Medulla oblongata (tissue), 1 donor: ENCODE data around the gene RAE1.

Experiments
- DNase-seq: peaks from one replicate; pipeline ENCODE4 v3.0.0-alpha.2; 2015; ENCODE audit errors: extremely low spot score

RAE1 gene

GRCh38 chr20:57400231-57400701, 49.2 kb downstream of the RAE1 start:
- no peak for DNase-seq

GRCh38 chr20:57400821-57401564, 49.9 kb downstream of the RAE1 start:
- DNase-seq = no peak

GRCh38 chr20:57401565-57401918, 50.5 kb downstream of the RAE1 start:
- DNase-seq = no peak

GRCh38 chr20:57402206-57403125, 51.4 kb downstream of the RAE1 start:
- DNase-seq = no peak

- no peak for DNase-seq
Measured at GRCh38 chr20:57403216-57403615, 52.2 kb downstream of the RAE1 start.

- DNase-seq = no peak
Measured at GRCh38 chr20:57404006-57404405, 53.0 kb downstream of the RAE1 start.

- DNase-seq = no peak
Measured at GRCh38 chr20:57404419-57405072, 53.5 kb downstream of the RAE1 start.

GRCh38 chr20:57405236-57406016, 54.4 kb downstream of the RAE1 start:
- no peak for DNase-seq

GRCh38 chr20:57407541-57407956, 56.5 kb downstream of the RAE1 start:
- DNase-seq = no peak

- DNase-seq = no peak
Measured at GRCh38 chr20:57408131-57408530, 57.1 kb downstream of the RAE1 start.

- no peak for DNase-seq
Measured at GRCh38 chr20:57408536-57409233, 57.6 kb downstream of the RAE1 start.

GRCh38 chr20:57409316-57409671, 58.2 kb downstream of the RAE1 start:
- peak; percentile 26 for DNase-seq

GRCh38 chr20:57409672-57410397, 58.8 kb downstream of the RAE1 start:
- DNase-seq = no peak

GRCh38 chr20:57410398-57410920, 59.4 kb downstream of the RAE1 start:
- DNase-seq = no peak

GRCh38 chr20:57410924-57411323, 59.9 kb downstream of the RAE1 start:
- DNase-seq = no peak

GRCh38 chr20:57411406-57412283, 60.6 kb downstream of the RAE1 start:
- no peak for DNase-seq

- DNase-seq = no peak
Measured at GRCh38 chr20:57412347-57413029, 61.4 kb downstream of the RAE1 start.

GRCh38 chr20:57413986-57414385, 62.9 kb downstream of the RAE1 start:
- DNase-seq = no peak
